Measurements from ENCODE around the gene TNS1.
"Not testable (repeated sequence)": the region's sequence is repeated elsewhere in the genome, so short reads cannot be mapped to it uniquely, and the experiment has no call there.

Gene TNS1

DNA sequence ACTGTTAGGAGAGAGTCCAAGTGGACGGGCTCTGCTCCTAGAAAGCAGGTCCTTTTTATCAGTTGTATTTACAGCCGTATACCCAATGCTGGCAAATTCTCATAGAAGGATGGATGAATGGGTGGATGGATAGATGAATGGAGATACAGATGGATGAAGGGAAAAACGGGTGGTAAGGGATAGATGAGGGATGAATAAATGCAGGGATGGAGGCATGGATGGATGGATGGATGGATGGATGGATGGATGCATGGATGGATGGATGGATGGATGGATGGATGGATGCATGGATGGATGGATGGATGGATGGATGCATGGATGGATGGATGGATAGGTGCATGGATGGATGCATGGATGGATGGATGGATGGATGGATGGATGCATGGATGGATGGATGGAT lies 193.8 kb downstream of the TNS1 start:
- Mint-ChIP-seq H3K9me3 (peaks cover 10% of the 10 kb centered on the region), H3K27me3 (peaks cover 22% of the 10 kb centered on the region)
- not testable (repeated sequence) for H3K36me3 Mint-ChIP-seq, H3K4me3 Mint-ChIP-seq, H3K4me1 Mint-ChIP-seq, H3K27ac Mint-ChIP-seq, ATAC-seq

DNA sequence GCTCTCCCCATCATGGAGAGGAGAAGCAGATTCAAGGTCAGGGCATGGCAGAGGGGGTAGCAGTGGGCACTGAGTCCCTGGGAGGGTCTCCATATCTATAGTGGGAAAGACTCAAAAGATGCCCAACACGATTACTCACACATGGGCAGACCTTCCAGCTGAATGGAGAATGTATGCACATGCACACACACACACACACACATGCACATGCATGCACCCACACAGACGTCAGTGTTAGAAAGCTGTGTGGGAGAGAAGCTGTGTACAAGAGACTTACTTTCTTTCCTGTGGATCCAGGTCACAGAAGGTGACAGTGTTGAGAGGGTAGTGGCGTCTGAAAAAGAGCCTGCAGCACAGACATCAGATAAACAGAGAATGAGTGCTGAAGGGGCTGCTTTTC lies 194.5 kb downstream of the TNS1 start:
- peaks cover 22% of the 10 kb centered on the region for H3K27me3 Mint-ChIP-seq
- peaks cover 7% of the 10 kb centered on the region for H3K4me1 Mint-ChIP-seq
- no peaks in the 10 kb centered on the region for H3K36me3 Mint-ChIP-seq
- no peak for ATAC-seq
- H3K4me3 Mint-ChIP-seq: no peak overlapping the region
- H3K27ac Mint-ChIP-seq: no peak overlapping the region
- H3K9me3 Mint-ChIP-seq: peaks cover 10% of the 10 kb centered on the region

GRCh38 chr2:217807753-217808152 lies 195.0 kb downstream of the TNS1 start:
- Mint-ChIP-seq H3K4me3 (no peak overlapping the region), H3K9me3 (peaks cover 10% of the 10 kb centered on the region), H3K27me3 (peaks cover 22% of the 10 kb centered on the region), H3K4me1 (peaks cover 7% of the 10 kb centered on the region), H3K36me3 (no peaks in the 10 kb centered on the region), H3K27ac (no peak overlapping the region)
- no peak for ATAC-seq

DNA sequence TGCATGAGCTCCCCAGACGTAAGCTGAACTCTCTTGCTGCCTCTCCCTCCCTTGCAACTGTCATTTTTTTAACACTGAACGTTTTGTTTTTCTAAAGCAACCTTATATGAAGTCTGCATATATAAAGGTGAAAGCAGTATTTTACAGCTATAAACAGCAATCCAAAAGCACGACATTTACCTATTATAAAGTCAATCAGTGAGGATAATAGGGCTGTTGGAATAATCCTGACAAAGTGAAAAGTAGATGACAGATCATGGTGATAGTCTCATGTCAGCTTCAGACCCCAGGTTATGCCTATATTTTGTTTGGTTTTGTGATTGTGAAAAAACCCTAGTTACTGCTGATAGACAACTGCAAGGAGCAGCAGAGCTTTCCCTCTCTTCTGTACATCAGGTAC lies 195.8 kb downstream of the TNS1 start:
- Mint-ChIP-seq H3K4me3 (no peak overlapping the region), H3K4me1 (peaks cover 7% of the 10 kb centered on the region), H3K9me3 (peaks cover 10% of the 10 kb centered on the region), H3K27ac (no peak overlapping the region), H3K36me3 (no peaks in the 10 kb centered on the region), H3K27me3 (peaks cover 22% of the 10 kb centered on the region)
- ATAC-seq: no peak

DNA sequence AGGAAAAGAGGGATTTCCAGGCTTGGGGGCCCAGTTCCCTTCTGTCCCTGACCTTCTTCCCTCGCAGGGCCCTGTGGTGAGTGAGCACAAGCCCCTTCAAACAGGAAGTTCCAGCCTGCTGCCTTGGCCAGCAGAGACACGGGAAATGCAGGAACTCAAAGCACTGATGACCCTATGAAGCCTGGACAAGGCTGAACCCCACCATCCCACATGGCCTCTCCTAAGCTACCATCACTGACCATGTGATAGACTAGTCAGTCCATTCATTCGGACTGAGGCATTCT lies 196.4 kb downstream of the TNS1 start:
- ATAC-seq: no peak
- H3K36me3 Mint-ChIP-seq: no peaks in the 10 kb centered on the region

GRCh38 chr2:217805668-217806481 lies 196.9 kb downstream of the TNS1 start:
- ATAC-seq: no peak
- no peaks in the 10 kb centered on the region for H3K36me3 Mint-ChIP-seq
- peak overlapping the region; percentile 0 for H3K27ac Mint-ChIP-seq
- no peak overlapping the region for H3K4me3 Mint-ChIP-seq
- H3K4me1 Mint-ChIP-seq: peaks cover 7% of the 10 kb centered on the region
- H3K27me3 Mint-ChIP-seq: peaks cover 22% of the 10 kb centered on the region
- H3K9me3 Mint-ChIP-seq: peaks cover 10% of the 10 kb centered on the region

More for the DNA sequence above, 196.4 kb downstream of the TNS1 start:
- no peak overlapping the region for H3K4me3 Mint-ChIP-seq
- H3K27me3 Mint-ChIP-seq: peaks cover 22% of the 10 kb centered on the region
- peaks cover 7% of the 10 kb centered on the region for H3K4me1 Mint-ChIP-seq
- no peak overlapping the region for H3K27ac Mint-ChIP-seq
- H3K9me3 Mint-ChIP-seq: peaks cover 10% of the 10 kb centered on the region

DNA sequence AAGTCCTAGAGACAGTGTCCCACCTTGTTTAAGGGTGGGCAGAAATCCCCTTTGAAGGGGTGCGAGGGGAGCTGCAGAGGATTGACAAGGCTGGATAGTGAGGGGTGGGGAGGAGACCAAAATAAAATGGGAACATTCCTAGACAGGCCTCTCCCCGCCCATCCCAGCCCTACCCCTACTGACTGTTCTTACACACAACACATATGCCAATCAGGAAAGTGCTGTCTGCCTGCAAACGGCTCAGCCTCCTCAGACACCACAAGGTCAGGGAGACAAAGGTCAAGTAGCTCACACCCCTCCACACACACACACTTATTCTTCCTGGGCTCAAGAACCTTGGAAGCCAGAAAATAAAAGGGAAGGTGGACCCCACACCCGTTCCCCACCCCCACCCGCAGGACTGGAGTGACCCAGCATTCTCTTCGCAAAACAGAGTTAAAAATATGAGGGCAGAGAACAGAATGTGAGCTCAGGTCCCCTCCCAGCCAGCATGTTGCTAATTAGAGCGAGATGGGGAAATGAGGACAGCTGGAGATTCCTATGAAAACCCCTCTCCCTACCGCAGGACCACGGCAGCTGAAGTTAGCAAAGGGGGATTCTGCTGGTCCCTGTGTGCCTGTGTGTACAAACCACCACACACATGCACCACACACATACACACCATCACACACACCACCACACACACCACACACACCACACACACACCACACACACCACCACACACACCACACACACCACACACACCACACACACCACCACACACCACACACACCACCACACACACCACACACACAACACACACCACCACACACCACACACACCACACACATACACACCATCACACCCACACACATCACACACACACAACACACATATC lies 197.8 kb downstream of the TNS1 start:
- no peak for ATAC-seq
- Mint-ChIP-seq H3K27ac (peak overlapping the region; percentile 0), H3K27me3 (peaks cover 22% of the 10 kb centered on the region)

GRCh38 chr2:217804338-217804737 lies 198.5 kb downstream of the TNS1 start:
- Mint-ChIP-seq H3K36me3 (no peaks in the 10 kb centered on the region), H3K27me3 (peaks cover 22% of the 10 kb centered on the region), H3K27ac (no peak overlapping the region), H3K4me1 (peaks cover 7% of the 10 kb centered on the region), H3K9me3 (peaks cover 7% of the 10 kb centered on the region), H3K4me3 (no peak overlapping the region)
- ATAC-seq: no peak

More for the DNA sequence above, 197.8 kb downstream of the TNS1 start:
- H3K4me1 Mint-ChIP-seq: peaks cover 7% of the 10 kb centered on the region
- H3K4me3 Mint-ChIP-seq: no peak overlapping the region
- peaks cover 10% of the 10 kb centered on the region for H3K9me3 Mint-ChIP-seq
- no peaks in the 10 kb centered on the region for H3K36me3 Mint-ChIP-seq

DNA sequence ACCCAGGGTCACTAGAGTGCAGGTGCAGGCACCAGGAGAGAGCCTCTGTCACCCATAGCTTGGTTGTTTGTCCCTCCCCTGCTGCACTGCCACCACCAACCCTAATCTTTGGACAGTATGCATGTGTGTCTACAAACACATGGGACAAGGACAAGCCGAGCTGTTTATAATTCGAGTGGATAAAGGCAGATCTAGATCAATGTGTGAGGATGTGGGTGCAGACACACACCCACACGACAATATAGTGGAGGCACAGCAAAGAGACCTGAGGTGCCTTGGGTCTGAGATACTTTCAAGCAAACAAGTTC lies 199.2 kb downstream of the TNS1 start:
- ATAC-seq: no peak
- Mint-ChIP-seq H3K4me1 (peaks cover 15% of the 10 kb centered on the region), H3K27me3 (peaks cover 22% of the 10 kb centered on the region), H3K36me3 (no peaks in the 10 kb centered on the region), H3K27ac (no peak overlapping the region), H3K4me3 (no peak overlapping the region), H3K9me3 (peaks cover 4% of the 10 kb centered on the region)

DNA sequence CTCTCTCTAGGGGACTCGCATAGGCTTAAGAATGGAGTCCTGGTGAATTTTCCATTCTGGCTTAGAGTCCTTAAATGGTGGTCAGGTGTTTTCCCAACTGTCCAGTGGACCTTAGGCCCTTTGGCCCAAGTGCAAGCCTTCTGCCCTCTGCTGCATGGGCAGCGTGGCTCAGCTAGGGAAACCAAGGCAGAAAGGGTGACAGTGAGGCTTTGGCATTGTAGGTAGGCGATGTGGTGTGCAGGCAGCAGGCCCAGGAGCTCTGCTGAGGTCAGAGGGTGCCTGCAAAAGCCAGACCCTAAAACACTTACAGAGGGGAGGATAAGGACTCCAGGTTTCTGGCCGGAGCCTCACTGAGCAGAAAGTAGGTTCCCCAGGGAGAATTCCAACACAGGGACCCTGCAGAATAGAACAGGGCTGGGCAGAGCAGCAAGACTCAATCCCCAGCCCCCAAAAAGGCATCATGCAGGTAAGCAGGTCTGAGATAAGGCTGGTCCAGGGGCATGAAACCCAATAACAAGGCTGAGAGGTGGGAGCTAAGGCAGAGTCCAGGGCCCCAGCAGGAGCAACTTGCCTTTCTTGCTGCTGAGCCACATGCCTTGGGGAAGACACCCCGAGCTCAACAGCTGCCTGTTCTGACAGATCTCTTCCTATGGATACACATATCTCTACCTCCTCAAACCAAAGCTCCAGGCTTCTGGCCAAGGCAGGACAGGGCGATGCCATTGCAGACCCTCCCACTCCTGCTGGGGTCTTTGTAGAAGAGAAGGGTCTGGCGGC lies 199.7 kb downstream of the TNS1 start:
- Mint-ChIP-seq H3K27me3 (peaks cover 22% of the 10 kb centered on the region), H3K4me3 (no peak overlapping the region), H3K36me3 (no peaks in the 10 kb centered on the region), H3K27ac (no peak overlapping the region), H3K9me3 (peaks cover 4% of the 10 kb centered on the region), H3K4me1 (peaks cover 15% of the 10 kb centered on the region)
- ATAC-seq: no peak

GRCh38 chr2:217802266-217802665 lies 200.5 kb downstream of the TNS1 start:
- H3K4me1 Mint-ChIP-seq: peaks cover 17% of the 10 kb centered on the region
- no peak overlapping the region for H3K27ac Mint-ChIP-seq
- ATAC-seq: no peak
- H3K27me3 Mint-ChIP-seq: peaks cover 22% of the 10 kb centered on the region
- no peaks in the 10 kb centered on the region for H3K36me3 Mint-ChIP-seq
- peaks cover 4% of the 10 kb centered on the region for H3K9me3 Mint-ChIP-seq
- H3K4me3 Mint-ChIP-seq: no peak overlapping the region

DNA sequence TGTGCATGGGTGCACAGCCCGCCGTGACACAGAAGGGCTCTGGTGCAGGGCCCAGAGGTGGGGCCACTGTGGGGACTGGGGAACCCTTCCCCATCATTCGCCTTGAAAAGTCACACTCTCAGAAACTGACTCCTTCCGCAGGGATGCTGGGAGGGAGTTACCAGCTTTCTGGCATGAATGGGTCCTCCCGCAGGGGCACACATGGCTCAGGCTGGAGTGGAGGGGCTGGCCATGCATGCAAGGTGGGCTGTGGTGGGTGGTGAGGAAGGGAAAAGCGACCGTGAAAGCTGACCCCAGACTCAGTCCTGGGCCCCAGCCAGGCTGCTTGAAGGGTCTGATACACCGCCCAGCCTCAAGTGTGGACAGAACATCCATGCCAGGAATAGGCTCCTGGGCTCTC lies 201.1 kb downstream of the TNS1 start:
- H3K27me3 Mint-ChIP-seq: peaks cover 16% of the 10 kb centered on the region
- H3K9me3 Mint-ChIP-seq: peaks cover 4% of the 10 kb centered on the region
- no peak for ATAC-seq
- no peak overlapping the region for H3K4me3 Mint-ChIP-seq
- H3K36me3 Mint-ChIP-seq: no peaks in the 10 kb centered on the region
- H3K27ac Mint-ChIP-seq: no peak overlapping the region
- peaks cover 20% of the 10 kb centered on the region for H3K4me1 Mint-ChIP-seq

GRCh38 chr2:217801115-217801531 lies 201.7 kb downstream of the TNS1 start:
- no peak overlapping the region for H3K4me3 Mint-ChIP-seq
- no peak overlapping the region for H3K27ac Mint-ChIP-seq
- no peak for ATAC-seq
- peaks cover 4% of the 10 kb centered on the region for H3K9me3 Mint-ChIP-seq
- peaks cover 20% of the 10 kb centered on the region for H3K4me1 Mint-ChIP-seq
- H3K27me3 Mint-ChIP-seq: peaks cover 10% of the 10 kb centered on the region
- no peaks in the 10 kb centered on the region for H3K36me3 Mint-ChIP-seq

DNA sequence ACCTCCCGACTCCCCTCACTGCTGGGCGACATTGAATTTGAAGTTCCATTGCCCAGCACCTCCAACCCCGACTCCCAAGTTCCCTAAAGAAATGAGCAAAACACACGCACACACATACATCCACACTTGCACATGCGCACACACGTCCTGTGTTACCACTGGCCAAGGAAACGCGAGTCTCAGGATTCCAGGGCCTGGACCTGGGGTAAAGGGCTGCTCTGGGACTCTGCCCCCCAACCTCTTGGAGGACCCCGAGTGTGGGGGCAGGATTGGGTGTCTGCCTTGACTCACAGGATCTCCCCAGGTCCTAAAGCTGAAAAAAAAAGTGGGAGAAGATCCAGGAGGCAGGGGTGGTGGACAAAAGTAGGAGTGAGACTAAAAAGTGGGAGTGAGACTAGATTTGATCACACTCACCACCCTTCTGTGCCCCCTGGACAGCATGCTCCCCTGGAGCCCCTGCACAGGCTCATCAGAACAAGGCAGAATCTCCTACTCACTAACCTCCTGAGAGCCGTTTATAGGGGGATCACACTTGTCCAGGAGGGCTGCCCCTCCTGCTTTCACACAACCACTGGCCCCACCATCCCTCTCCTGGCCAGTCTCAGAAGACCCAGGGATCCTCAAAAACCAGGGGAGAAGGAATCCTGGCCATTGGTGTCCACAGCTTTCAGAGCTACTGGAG lies 202.2 kb downstream of the TNS1 start:
- ATAC-seq: no peak
- peaks cover 17% of the 10 kb centered on the region for H3K4me1 Mint-ChIP-seq
- H3K36me3 Mint-ChIP-seq: no peaks in the 10 kb centered on the region
- H3K4me3 Mint-ChIP-seq: no peak overlapping the region
- H3K27ac Mint-ChIP-seq: no peak overlapping the region
- peaks cover 2% of the 10 kb centered on the region for H3K9me3 Mint-ChIP-seq
- peaks cover 5% of the 10 kb centered on the region for H3K27me3 Mint-ChIP-seq
